Anterior cingulate cortex (tissue), 58 donors: ENCODE results near the gene BMERB1.
"Not testable (repeated sequence)": the region's sequence is repeated elsewhere in the genome, so short reads cannot be mapped to it uniquely, and the experiment has no call there.

Experiments
- DNase-seq, 58 donors: peaks; one replicate each; lab custom pipeline; 2025; lab: John Stamatoyannopoulos, UW

The BMERB1 gene

GRCh38 chr16:15422222-15422621 is 12.2 kb upstream of the BMERB1 start:
- no peak for DNase-seq

GRCh38 chr16:15425861-15426260 is 8.5 kb upstream of the BMERB1 start:
- DNase-seq: no peak

- no peak for DNase-seq
Observed at GRCh38 chr16:15426796-15427195, 7.6 kb upstream of the BMERB1 start.

- peak in 52 of 58 donors; percentile 1 to 70 (median 43) for DNase-seq
Observed at GRCh38 chr16:15427648-15428239, 6.6 kb upstream of the BMERB1 start.

- not testable (repeated sequence) for DNase-seq
Observed at GRCh38 chr16:15430884-15431283, 3.5 kb upstream of the BMERB1 start.

- DNase-seq: peak in 8 of 58 donors; percentile 38 to 59 (median 48)
Observed at GRCh38 chr16:15434079-15434424, 336 bp upstream of the BMERB1 start.

GRCh38 chr16:15435216-15435864 is 952 bp downstream of the BMERB1 start:
- peak in 2 of 58 donors; percentile 1 to 7 for DNase-seq

GRCh38 chr16:15439102-15439501 is 4.7 kb downstream of the BMERB1 start:
- DNase-seq: no peak

- no peak for DNase-seq
Observed at GRCh38 chr16:15439521-15439920, 5.1 kb downstream of the BMERB1 start.

- no peak for DNase-seq
Observed at GRCh38 chr16:15440852-15441251, 6.5 kb downstream of the BMERB1 start.

- not testable (repeated sequence) for DNase-seq
Observed at GRCh38 chr16:15442140-15442539, 7.8 kb downstream of the BMERB1 start.

GRCh38 chr16:15443753-15444152 is 9.4 kb downstream of the BMERB1 start:
- no peak for DNase-seq

GRCh38 chr16:15444264-15444663 is 9.9 kb downstream of the BMERB1 start:
- no peak for DNase-seq

- no peak for DNase-seq
Observed at GRCh38 chr16:15445450-15445849, 11.1 kb downstream of the BMERB1 start.

- DNase-seq: no peak
Observed at GRCh38 chr16:15446901-15447300, 12.5 kb downstream of the BMERB1 start.

- DNase-seq: no peak
Observed at GRCh38 chr16:15450624-15451023, 16.2 kb downstream of the BMERB1 start.

- DNase-seq: no peak
Observed at GRCh38 chr16:15451098-15451731, 16.8 kb downstream of the BMERB1 start.

GRCh38 chr16:15452246-15452855 is 18.0 kb downstream of the BMERB1 start:
- DNase-seq: peak in 1 of 58 donors; percentile 0

GRCh38 chr16:15453296-15453695 is 18.9 kb downstream of the BMERB1 start:
- not testable (repeated sequence) for DNase-seq

GRCh38 chr16:15454933-15455332 is 20.5 kb downstream of the BMERB1 start:
- DNase-seq: not testable (repeated sequence)

GRCh38 chr16:15457400-15457799 is 23.0 kb downstream of the BMERB1 start:
- DNase-seq: no peak

GRCh38 chr16:15457958-15458357 is 23.6 kb downstream of the BMERB1 start:
- no peak for DNase-seq
